Left lung (tissue), 10 donors: ENCODE data around the gene GLCCI1. TPM values are rescaled to one million over a fixed set of nuclear protein-coding genes. Genes with fewer than 3 reads are reported as not detected.

Experiments used
- ATAC-seq: fragments of 200-7000 bp; cut with Tn5 transposase; one replicate; pipeline ENCODE4 v1.9.1; 2020; ENCODE audit warnings: moderate library complexity
- DNase-seq, 4 donors: peaks; one replicate each; pipeline ENCODE4 v3.0.0-alpha.2; 2013 to 2020
- H3K27ac ChIP-seq, 2 donors: fragments of 200-600 bp; sonication (generic) in 1 of 2; one replicate each; pipeline versions ENCODE4 v1.5.0 to v1.8.0; 2020 to 2021
- H3K27me3 ChIP-seq, 2 donors: fragments of 200-600 bp; sonication (generic) in 1 of 2; one replicate each; pipeline versions ENCODE4 v1.5.0 to v1.8.0; 2020 to 2021
- H3K36me3 ChIP-seq, 2 donors: fragments of 200-600 bp; sonication (generic) in 1 of 2; one replicate each; pipeline versions ENCODE4 v1.5.0 to v1.8.0; 2020 to 2021
- H3K4me1 ChIP-seq, 2 donors: fragments of 200-600 bp; one replicate each; pipeline ENCODE4 v1.8.0; 2021
- H3K4me3 ChIP-seq, 2 donors: fragments of 200-600 bp; sonication (generic) in 1 of 2; one replicate each; pipeline versions ENCODE4 v1.5.0 to v1.8.0; 2020 to 2021; ENCODE audit warnings: mild to moderate bottlenecking in 1 of 2
- H3K9me3 ChIP-seq, 2 donors: fragments of 200-600 bp; sonication (generic) in 1 of 2; one replicate each; pipeline versions ENCODE4 v1.5.0 to v1.8.0; 2020 to 2021
- intact Hi-C, 2 donors: fragments of 100-400 bp; cut with DNase I; formaldehyde crosslinking; loops; one replicate each; pipeline versions ENCODE4 v1.11.2 to v1.14.2; 2022
- polyA plus RNA-seq, 6 donors: library from polyadenylated mRNA; unstranded; fragments of 120-200 nt; gene quantifications; one replicate each; pipeline ENCODE4 v1.2.1, GENCODE V29; 2013; ENCODE audit not compliant: insufficient read length in 6 of 6
- total RNA-seq, 2 donors: library from RNA; stranded (reverse); fragmentation: NEBNext Ultra II Directional; extraction: Animal tissue kit (Norgen Biotek cat#: 25700); gene quantifications; one replicate each; pipeline ENCODE4 v1.2.1, GENCODE V29; 2021
- TF ChIP-seq, protein P1 (sequence below), 2 donors: fragments of 200-600 bp; sonication (generic) in 1 of 2; IDR thresholded peaks; one replicate each; pipeline versions ENCODE4 v1.5.0 to v1.8.0; 2021; ENCODE audit warnings: antibody characterized with exemption in 2 of 2
- donor health status: DM: no; HTN: yes; CAD: no.
- donor health status: DM: no; HTN: no; CAD: no.

The GLCCI1 gene
- total and polyA plus RNA-seq, 8 donors: 25.4 to 45.2 (median 37.1) TPM

DNA sequence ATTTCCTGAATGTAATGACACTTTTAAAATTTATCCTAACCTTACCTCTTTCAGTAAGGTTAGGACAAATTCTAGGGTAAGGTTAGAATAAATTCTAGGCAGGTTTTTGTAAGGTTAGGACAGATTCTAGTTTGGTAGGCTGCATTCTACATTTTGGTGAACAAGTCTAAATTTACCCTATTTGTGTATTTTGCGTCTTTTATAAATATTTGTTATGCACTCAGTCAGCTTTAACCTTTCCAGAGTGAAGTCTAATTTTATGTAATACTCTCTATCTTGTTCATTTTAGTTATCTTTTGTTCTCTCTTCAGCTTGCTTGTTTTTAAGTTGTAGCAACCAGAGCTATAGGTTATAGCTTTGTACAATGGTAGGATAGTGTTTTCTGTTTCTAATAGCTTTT is 54.0 kb downstream of the GLCCI1 start:
- intact Hi-C loops: no loop called here
- Histone ChIP-seq H3K27ac (no peak overlapping the region), H3K36me3 (peaks cover 0 to 32% of the 10 kb centered on the region in 2 donors), H3K4me1 (no peaks in the 10 kb centered on the region), H3K27me3 (no peaks in the 10 kb centered on the region), H3K4me3 (no peak overlapping the region), H3K9me3 (peaks cover 0 to 16% of the 10 kb centered on the region in 2 donors)
- ATAC-seq: no peak
- TF ChIP-seq, protein P1, sequence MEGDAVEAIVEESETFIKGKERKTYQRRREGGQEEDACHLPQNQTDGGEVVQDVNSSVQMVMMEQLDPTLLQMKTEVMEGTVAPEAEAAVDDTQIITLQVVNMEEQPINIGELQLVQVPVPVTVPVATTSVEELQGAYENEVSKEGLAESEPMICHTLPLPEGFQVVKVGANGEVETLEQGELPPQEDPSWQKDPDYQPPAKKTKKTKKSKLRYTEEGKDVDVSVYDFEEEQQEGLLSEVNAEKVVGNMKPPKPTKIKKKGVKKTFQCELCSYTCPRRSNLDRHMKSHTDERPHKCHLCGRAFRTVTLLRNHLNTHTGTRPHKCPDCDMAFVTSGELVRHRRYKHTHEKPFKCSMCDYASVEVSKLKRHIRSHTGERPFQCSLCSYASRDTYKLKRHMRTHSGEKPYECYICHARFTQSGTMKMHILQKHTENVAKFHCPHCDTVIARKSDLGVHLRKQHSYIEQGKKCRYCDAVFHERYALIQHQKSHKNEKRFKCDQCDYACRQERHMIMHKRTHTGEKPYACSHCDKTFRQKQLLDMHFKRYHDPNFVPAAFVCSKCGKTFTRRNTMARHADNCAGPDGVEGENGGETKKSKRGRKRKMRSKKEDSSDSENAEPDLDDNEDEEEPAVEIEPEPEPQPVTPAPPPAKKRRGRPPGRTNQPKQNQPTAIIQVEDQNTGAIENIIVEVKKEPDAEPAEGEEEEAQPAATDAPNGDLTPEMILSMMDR (IDR thresholded peaks at IDR 0.05): no peak
- no peak for DNase-seq

DNA sequence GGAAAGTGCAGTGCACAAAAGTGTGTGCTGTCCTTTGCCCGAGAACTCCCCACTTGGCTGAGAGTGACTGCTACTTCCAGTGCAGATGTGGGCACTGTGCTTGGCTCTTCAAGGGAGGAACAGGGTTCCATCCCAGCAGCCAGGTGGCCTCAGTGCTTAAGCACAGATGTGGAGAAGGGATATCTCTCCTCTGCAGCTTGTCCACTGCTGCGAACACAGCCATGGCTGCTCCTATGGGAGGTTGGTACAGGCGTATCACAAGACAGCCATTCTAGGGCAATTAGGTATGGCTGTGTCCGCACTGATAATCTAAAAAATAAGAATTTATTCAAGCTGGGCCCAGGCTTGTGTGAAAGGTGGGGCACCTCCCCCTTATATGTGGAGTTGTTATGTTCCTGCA is 66.6 kb downstream of the GLCCI1 start:
- Histone ChIP-seq H3K4me1 (no peaks in the 10 kb centered on the region), H3K27me3 (no peaks in the 10 kb centered on the region), H3K9me3 (no peaks in the 10 kb centered on the region), H3K4me3 (no peak overlapping the region), H3K27ac (no peak overlapping the region), H3K36me3 (no peaks in the 10 kb centered on the region)
- TF ChIP-seq, protein P1 (IDR thresholded peaks at IDR 0.05): no peak
- intact Hi-C loops: no loop called here
- ATAC-seq (peak; percentile 20), DNase-seq (no peak)

DNA sequence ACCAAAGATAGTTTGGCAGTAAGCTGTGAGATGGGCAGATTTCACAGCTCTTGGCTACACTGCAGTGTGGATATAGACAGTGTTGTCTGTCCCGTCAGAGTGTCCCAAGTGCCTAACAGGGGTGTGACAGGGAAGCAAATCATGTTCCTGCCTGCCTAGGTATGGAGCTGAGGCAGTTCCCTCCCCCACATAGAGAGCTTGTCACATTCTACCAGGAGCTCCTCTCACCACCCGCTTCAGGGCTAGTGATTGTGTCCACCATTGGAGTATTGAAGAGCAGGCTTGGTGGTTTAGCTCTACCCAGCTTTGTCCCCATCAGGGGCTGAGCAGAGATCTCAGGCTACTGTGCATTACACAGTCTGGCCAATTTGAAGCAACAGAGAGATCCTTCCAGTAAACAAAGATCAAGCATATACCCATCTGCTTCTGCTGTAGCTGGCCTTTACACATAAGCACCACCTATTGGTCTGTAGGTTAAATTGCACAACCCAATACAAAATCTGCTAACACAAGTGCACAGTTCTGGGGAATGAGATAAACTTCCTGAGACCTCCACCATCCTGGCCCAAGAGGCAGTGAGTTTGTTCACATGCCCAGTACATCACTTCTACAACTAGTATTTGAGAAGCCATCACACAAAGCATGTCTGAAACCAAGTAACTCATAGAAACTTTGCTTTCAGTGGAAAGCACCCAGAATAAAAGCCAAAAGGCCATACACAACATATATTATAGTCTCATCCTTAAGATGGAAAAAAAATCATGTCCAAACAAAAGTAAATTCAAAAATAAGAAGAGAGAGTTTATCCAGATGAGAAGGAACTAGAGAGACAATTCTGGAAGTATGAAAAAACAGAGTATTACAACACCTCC is 67.3 kb downstream of the GLCCI1 start:
- Histone ChIP-seq H3K9me3 (no peaks in the 10 kb centered on the region), H3K27me3 (no peaks in the 10 kb centered on the region), H3K4me3 (no peak overlapping the region), H3K4me1 (no peaks in the 10 kb centered on the region), H3K36me3 (no peaks in the 10 kb centered on the region), H3K27ac (no peak overlapping the region)
- intact Hi-C loops: no loop called here
- DNase-seq (no peak), ATAC-seq (peak; percentile 88)
- TF ChIP-seq, protein P1 (IDR thresholded peaks at IDR 0.05): peak; percentile 19 to 33

DNA sequence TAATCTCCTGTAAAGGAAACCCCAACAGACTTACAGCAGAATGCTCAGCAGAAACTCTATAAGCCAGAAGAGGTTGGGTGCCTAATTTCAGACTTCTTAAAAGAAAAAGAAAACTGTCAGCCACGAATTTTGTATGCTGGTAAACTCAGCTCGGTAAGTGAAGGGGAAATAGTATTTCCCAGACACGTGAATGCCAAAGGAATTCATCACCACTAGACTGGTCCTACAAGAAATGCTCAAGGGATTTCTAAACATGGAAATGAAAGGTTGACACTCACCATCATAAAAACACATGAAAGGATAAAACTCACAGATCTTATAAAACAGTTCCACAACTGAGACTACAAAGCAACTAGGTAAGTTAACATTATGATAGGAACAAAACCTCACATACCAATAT is 68.6 kb downstream of the GLCCI1 start:
- Histone ChIP-seq H3K36me3 (no peaks in the 10 kb centered on the region), H3K9me3 (no peaks in the 10 kb centered on the region), H3K27ac (no peak overlapping the region), H3K4me3 (no peak overlapping the region), H3K4me1 (no peaks in the 10 kb centered on the region), H3K27me3 (no peaks in the 10 kb centered on the region)
- ATAC-seq (no peak), DNase-seq (no peak)
- TF ChIP-seq, protein P1 (IDR thresholded peaks at IDR 0.05): no peak
- intact Hi-C loops: no loop called here

DNA sequence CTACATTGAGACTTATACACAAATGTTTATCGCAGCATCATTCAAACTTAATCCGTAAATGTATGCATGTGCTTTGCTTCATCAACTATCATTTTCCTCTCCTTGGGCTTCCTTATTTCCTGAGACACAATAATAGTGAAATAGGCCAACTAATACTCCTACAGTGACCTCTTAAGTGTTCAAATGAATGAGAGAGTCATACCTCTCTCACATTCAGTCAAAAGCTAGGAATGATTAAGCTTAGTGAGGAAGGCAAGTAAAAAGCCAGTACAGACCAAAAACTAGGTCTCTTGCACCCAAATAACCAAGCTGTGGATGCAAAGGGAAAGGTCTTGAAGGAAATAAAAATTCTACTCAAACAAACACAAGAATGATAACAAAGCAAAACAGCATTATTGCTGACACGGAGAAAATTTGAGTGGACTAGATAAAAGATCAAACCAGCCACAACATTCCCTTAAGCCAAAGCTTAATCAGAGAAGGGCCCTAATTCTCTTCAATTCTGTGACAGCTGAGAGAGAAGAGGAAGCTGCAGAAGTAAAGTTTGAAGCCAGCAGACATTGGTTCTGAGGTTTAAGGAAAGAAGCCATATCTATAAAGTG is 72.3 kb downstream of the GLCCI1 start:
- H3K27ac ChIP-seq: no peak overlapping the region
- H3K4me1 ChIP-seq: no peaks in the 10 kb centered on the region
- no peaks in the 10 kb centered on the region for H3K27me3 ChIP-seq
- TF ChIP-seq, protein P1 (IDR thresholded peaks at IDR 0.05): no peak
- no peaks in the 10 kb centered on the region for H3K9me3 ChIP-seq
- no peak for DNase-seq
- no peak overlapping the region for H3K4me3 ChIP-seq
- no peaks in the 10 kb centered on the region for H3K36me3 ChIP-seq
- intact Hi-C loops: no loop called here
- no peak for ATAC-seq
